Measurements from ENCODE around the gene EMC9. TPM values are rescaled to one million over a fixed set of nuclear protein-coding genes. Genes with fewer than 3 reads are reported as not detected.

EMC9 gene
- 10 to 100 TPM; 14.2 to 19.0 (median 17.6) TPM for polyA plus RNA-seq

GRCh38 chr14:24141097-24141880 lies at the start of gene EMC9:
EMC9 (minus strand) TSS chr14:24141591; CDS start chr14:24141304, 287 bp downstream.
- DNase-seq, result peak; percentile 98 to 99 (median 99)
- peaks cover 75 to 84% of the 10 kb centered on the region in 2 donors for H3K4me1 Mint-ChIP-seq
- peaks cover 7 to 30% (median 12%) of the 10 kb centered on the region in 3 donors for H3K36me3 Mint-ChIP-seq
- H3K27me3 Mint-ChIP-seq (ENCODE audit: low read depth in 3 of 3), result peaks cover 9% of the 10 kb centered on the region in 3 donors
- H3K4me3 Mint-ChIP-seq, result peak within 1 kb of the TSS; percentile 89 to 95 (median 92)
- H3K27ac Mint-ChIP-seq, result peak within 1 kb of the TSS; percentile 81 to 98 (median 95)
- no peaks in the 10 kb centered on the region for H3K9me3 Mint-ChIP-seq

- Mint-ChIP-seq H3K9me3 (no peaks in the 10 kb centered on the region), H3K36me3 (peaks cover 3 to 13% (median 8%) of the 10 kb centered on the region in 3 donors), H3K4me1 (peaks cover 48 to 52% of the 10 kb centered on the region in 2 donors), H3K27ac (peak overlapping the region in 5 of 6 donors; percentile 86 to 98 (median 94)), H3K27me3 (ENCODE audit: low read depth in 3 of 3) (peaks cover 16 to 30% (median 17%) of the 10 kb centered on the region in 3 donors), H3K4me3 (no peak overlapping the region)
- DNase-seq, result no peak
Observed at GRCh38 chr14:24190416-24190815, 49.0 kb upstream of the EMC9 start.

GRCh38 chr14:24189460-24189859 lies 48.1 kb upstream of the EMC9 start:
- DNase-seq, result no peak
- H3K27ac Mint-ChIP-seq, result peak overlapping the region; percentile 85 to 98 (median 94)
- H3K27me3 Mint-ChIP-seq (ENCODE audit: low read depth in 3 of 3), result peaks cover 8 to 23% (median 15%) of the 10 kb centered on the region in 3 donors
- H3K4me3 Mint-ChIP-seq, result peak overlapping the region in 1 of 5 donors; percentile 93
- H3K9me3 Mint-ChIP-seq, result no peaks in the 10 kb centered on the region
- H3K36me3 Mint-ChIP-seq, result peaks cover 3 to 13% (median 8%) of the 10 kb centered on the region in 3 donors
- H3K4me1 Mint-ChIP-seq, result peaks cover 42 to 46% of the 10 kb centered on the region in 2 donors

GRCh38 chr14:24189059-24189375 lies 47.6 kb upstream of the EMC9 start:
- H3K36me3 Mint-ChIP-seq, result peaks cover 3 to 13% (median 8%) of the 10 kb centered on the region in 3 donors
- H3K27ac Mint-ChIP-seq, result peak overlapping the region; percentile 85 to 98 (median 94)
- peaks cover 8 to 21% (median 11%) of the 10 kb centered on the region in 3 donors for H3K27me3 Mint-ChIP-seq (ENCODE audit: low read depth in 3 of 3)
- no peak for DNase-seq
- no peaks in the 10 kb centered on the region for H3K9me3 Mint-ChIP-seq
- peaks cover 37 to 41% of the 10 kb centered on the region in 2 donors for H3K4me1 Mint-ChIP-seq
- H3K4me3 Mint-ChIP-seq, result peak overlapping the region; percentile 89 to 93 (median 91)

GRCh38 chr14:24188251-24189058 lies 47.1 kb upstream of the EMC9 start, which contains the start of gene IPO4:
IPO4 (minus strand) TSS chr14:24188816; CDS start chr14:24188787, 29 bp downstream.
- DNase-seq, result peak; percentile 94 to 96 (median 95)
- H3K27me3 Mint-ChIP-seq (ENCODE audit: low read depth in 3 of 3), result peaks cover 8 to 21% (median 11%) of the 10 kb centered on the region in 3 donors
- peaks cover 3 to 13% (median 8%) of the 10 kb centered on the region in 3 donors for H3K36me3 Mint-ChIP-seq
- peak within 1 kb of the TSS; percentile 85 to 98 (median 94) for H3K27ac Mint-ChIP-seq
- H3K4me1 Mint-ChIP-seq, result peaks cover 35 to 38% of the 10 kb centered on the region in 2 donors
- peak within 1 kb of the TSS; percentile 89 to 93 (median 91) for H3K4me3 Mint-ChIP-seq
- H3K9me3 Mint-ChIP-seq, result no peaks in the 10 kb centered on the region

- peak overlapping the region; percentile 89 to 93 (median 91) for H3K4me3 Mint-ChIP-seq
- H3K4me1 Mint-ChIP-seq, result peaks cover 31 to 32% of the 10 kb centered on the region in 2 donors
- peak overlapping the region; percentile 85 to 98 (median 94) for H3K27ac Mint-ChIP-seq
- no peaks in the 10 kb centered on the region for H3K9me3 Mint-ChIP-seq
- H3K27me3 Mint-ChIP-seq (ENCODE audit: low read depth in 3 of 3), result peaks cover 8 to 21% (median 11%) of the 10 kb centered on the region in 3 donors
- peak in 2 of 3 donors; percentile 26 to 33 for DNase-seq
- peaks cover 3 to 10% (median 4%) of the 10 kb centered on the region in 3 donors for H3K36me3 Mint-ChIP-seq
Observed at GRCh38 chr14:24187539-24187915, 46.1 kb upstream of the EMC9 start.

GRCh38 chr14:24186831-24187538 lies 45.6 kb upstream of the EMC9 start:
- H3K4me3 Mint-ChIP-seq, result peak overlapping the region; percentile 57 to 90 (median 68)
- H3K9me3 Mint-ChIP-seq, result no peaks in the 10 kb centered on the region
- H3K4me1 Mint-ChIP-seq, result peaks cover 28 to 29% of the 10 kb centered on the region in 2 donors
- peaks cover 0 to 9% (median 3%) of the 10 kb centered on the region in 3 donors for H3K36me3 Mint-ChIP-seq
- DNase-seq, result no peak
- H3K27me3 Mint-ChIP-seq (ENCODE audit: low read depth in 3 of 3), result peaks cover 9 to 23% (median 11%) of the 10 kb centered on the region in 3 donors
- H3K27ac Mint-ChIP-seq, result peak overlapping the region; percentile 68 to 95 (median 89)

GRCh38 chr14:24185741-24186140 lies 44.4 kb upstream of the EMC9 start:
- H3K27me3 Mint-ChIP-seq (ENCODE audit: low read depth in 3 of 3), result peaks cover 9 to 21% (median 11%) of the 10 kb centered on the region in 3 donors
- peaks cover 0 to 8% (median 3%) of the 10 kb centered on the region in 3 donors for H3K36me3 Mint-ChIP-seq
- H3K4me3 Mint-ChIP-seq, result no peak overlapping the region
- peak overlapping the region in 2 of 6 donors; percentile 16 to 36 for H3K27ac Mint-ChIP-seq
- H3K4me1 Mint-ChIP-seq, result peaks cover 28 to 29% of the 10 kb centered on the region in 2 donors
- DNase-seq, result no peak
- H3K9me3 Mint-ChIP-seq, result no peaks in the 10 kb centered on the region

GRCh38 chr14:24185026-24185425 lies 43.6 kb upstream of the EMC9 start:
- H3K27ac Mint-ChIP-seq, result peak overlapping the region in 1 of 6 donors; percentile 34
- peaks cover 28% of the 10 kb centered on the region in 2 donors for H3K4me1 Mint-ChIP-seq

GRCh38 chr14:24184104-24184970 lies 42.9 kb upstream of the EMC9 start:
- no peak for DNase-seq
- H3K27ac Mint-ChIP-seq, result no peak overlapping the region
- peaks cover 9 to 19% (median 11%) of the 10 kb centered on the region in 3 donors for H3K27me3 Mint-ChIP-seq (ENCODE audit: low read depth in 3 of 3)
- H3K4me3 Mint-ChIP-seq, result no peak overlapping the region
- H3K4me1 Mint-ChIP-seq, result peaks cover 25% of the 10 kb centered on the region in 2 donors
- H3K9me3 Mint-ChIP-seq, result no peaks in the 10 kb centered on the region
- H3K36me3 Mint-ChIP-seq, result peaks cover 0 to 14% (median 3%) of the 10 kb centered on the region in 3 donors

More at GRCh38 chr14:24185026-24185425, 43.6 kb upstream of the EMC9 start:
- Mint-ChIP-seq H3K36me3 (peaks cover 0 to 10% (median 3%) of the 10 kb centered on the region in 3 donors), H3K9me3 (no peaks in the 10 kb centered on the region), H3K4me3 (no peak overlapping the region), H3K27me3 (ENCODE audit: low read depth in 3 of 3) (peaks cover 9 to 19% (median 11%) of the 10 kb centered on the region in 3 donors)
- DNase-seq, result no peak

GRCh38 chr14:24183014-24183481 lies 41.7 kb upstream of the EMC9 start:
- Mint-ChIP-seq H3K36me3 (peaks cover 0 to 18% (median 3%) of the 10 kb centered on the region in 3 donors), H3K27ac (peak overlapping the region in 1 of 6 donors; percentile 67), H3K9me3 (no peaks in the 10 kb centered on the region), H3K27me3 (ENCODE audit: low read depth in 3 of 3) (peaks cover 6 to 11% (median 8%) of the 10 kb centered on the region in 3 donors), H3K4me3 (no peak overlapping the region), H3K4me1 (peaks cover 13% of the 10 kb centered on the region in 2 donors)
- DNase-seq, result no peak

Data from immature natural killer cell (primary cell).